TTC549 (cell line): ENCODE measurements around the gene STK32C.

Experiments
- FAIRE-seq: peaks from 2 replicates; lab custom pipeline; 2012; peaks lifted over from hg19 to GRCh38; lab: Jason Lieb, UNC

Gene STK32C

DNA sequence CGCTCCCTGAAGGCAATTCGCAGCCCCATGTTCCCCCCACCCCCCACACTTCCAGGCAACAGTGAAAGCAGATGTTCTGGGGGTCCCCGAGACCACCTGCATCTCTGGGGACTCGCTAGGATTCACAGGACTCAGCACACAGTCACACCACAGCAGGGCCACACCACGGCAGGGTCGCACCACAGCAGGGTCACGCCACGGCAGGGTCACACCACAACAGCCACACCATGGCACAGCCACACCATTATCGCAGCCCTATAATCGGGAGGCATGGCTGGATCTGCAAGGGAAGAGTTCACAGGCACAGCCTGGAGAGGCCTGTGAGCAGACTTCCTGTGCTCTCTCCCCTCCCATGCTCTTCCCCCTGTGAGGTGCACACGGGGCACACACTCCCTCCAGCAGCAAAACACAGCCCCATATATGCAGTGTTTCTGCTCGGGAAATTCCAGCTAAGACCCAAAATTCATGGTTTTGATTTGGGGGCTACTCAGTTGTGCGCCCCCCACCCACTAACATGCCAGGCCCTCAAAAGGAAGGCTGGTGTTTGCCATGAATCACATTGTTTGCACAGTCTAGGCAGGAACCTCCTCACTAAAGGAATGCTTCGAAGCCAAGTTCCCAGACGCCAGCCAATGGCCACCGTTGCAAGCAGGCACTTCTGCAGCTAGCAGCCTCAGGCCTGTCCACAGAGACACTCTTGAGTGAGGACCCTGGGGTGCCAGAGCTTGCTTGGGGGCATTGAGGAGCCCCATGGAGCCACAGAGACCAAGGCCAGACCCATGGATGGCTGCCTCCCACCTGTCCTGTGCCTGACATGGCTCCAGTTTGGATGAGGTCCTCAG lies 128.0 kb downstream of the STK32C start:
- FAIRE-seq: no peak

DNA sequence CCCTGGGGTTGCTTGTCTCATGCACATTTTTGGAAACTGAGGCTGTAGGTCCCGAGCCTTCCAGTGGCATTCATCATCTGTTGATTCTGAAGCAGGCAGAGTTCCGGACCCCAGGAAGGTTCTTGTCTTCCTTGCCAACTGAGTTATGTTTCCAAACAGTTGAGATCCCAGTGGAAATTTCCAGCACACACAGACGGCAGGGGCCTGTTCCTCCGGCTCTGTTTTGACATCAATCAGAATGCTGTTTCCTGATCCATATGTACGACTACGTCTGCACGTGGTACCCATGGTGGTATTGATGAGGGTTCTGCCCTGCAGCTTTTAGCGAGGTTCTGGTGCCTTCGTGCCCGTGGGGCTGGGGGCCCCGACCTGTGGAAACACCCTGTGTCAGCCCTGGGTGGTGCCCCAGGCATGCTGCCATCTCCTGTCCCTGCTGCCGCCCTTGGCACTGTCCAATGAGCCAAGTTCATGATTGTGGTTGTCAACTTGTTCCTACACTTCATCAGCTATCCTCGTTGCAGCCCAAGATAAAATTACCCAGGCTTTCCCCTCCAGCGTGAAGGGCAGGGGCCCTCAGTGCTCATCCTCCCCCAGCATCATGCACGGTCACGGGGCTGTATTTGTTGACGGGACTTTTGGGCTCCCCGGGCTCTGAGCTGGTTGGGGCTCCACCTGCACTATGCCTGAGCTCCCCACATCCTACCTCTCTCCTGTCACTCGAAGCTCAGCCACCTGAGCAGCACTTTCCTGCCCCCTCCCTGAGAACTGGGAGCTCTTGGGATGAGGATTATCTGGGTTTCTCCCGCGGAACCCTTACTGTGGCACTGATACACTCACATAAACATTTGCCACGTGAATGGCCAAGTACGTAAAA lies 128.8 kb downstream of the STK32C start:
- no peak for FAIRE-seq

DNA sequence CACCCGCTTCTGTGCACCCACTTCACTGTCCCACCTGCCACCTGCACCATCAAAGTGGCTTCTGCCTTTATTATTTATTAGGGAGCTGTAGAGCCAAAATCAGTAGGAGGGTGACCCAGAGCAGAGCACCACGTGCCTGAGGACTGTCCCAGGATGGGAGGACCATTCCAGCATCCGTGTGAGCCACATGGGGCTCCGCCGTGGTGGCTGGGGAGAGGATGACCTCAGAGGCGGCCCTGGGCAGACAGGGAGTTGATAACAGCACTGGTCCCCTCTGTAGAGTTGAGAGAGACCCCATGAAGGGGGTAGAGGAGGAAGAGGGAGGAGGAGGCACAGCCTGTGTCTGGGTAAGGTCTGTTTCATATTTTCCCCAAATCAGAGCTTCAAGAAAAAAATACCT lies 129.7 kb downstream of the STK32C start:
- no peak for FAIRE-seq

GRCh38 chr10:132176623-132177500 lies 130.9 kb downstream of the STK32C start:
- no peak for FAIRE-seq

GRCh38 chr10:132175907-132176581 lies 131.7 kb downstream of the STK32C start:
- no peak for FAIRE-seq

GRCh38 chr10:132175408-132175807 lies 132.3 kb downstream of the STK32C start:
- FAIRE-seq: no peak

- no peak for FAIRE-seq
Observed at GRCh38 chr10:132174237-132174636, 133.5 kb downstream of the STK32C start.

GRCh38 chr10:132173185-132173584 lies 134.6 kb downstream of the STK32C start:
- FAIRE-seq: no peak

GRCh38 chr10:132172091-132173066 lies 135.4 kb downstream of the STK32C start:
- no peak for FAIRE-seq

DNA sequence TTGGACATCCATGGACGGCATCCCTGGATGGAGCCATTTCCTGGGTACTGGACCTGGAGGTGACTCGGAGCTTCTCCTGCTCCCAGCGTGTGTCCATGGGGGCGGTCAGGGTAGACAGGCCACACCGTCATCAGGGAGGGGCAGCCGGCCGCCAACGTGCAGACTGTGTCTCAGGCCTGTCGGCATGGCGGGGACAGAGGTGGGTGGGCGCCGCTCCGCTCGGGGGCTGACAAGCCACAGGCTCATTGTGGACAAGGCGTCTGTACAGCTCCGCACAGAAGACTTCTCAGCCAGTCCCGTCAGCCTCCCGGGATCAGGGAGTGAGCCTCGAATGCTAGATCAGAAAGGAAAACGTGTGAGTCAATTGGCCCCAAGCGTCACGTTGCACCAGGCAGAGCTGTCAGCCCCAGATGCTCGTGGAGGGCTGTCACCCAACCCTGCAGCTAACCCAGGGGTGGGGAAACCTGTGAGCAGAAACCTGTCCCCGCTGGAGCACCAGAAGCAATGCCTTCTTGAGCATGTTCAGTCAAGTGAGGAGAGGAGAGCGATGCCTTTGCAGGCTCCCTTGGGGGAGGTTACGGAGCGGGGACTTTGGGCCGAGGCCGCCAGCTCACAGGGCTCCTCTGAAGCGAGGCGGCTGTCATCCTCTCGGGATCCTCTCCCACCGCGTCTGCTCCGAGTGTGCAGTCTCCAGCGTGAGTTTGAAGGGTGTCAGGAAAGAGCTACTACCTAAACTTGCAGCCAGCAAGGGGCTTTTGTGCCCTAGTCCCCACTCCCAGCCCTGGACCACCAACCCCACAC lies 137.0 kb downstream of the STK32C start:
- no peak for FAIRE-seq

GRCh38 chr10:132169766-132170560 lies 137.8 kb downstream of the STK32C start:
- no peak for FAIRE-seq

- FAIRE-seq: no peak
Observed at GRCh38 chr10:132169031-132169765, 138.6 kb downstream of the STK32C start.

- no peak for FAIRE-seq
Observed at GRCh38 chr10:132168571-132169030, 139.1 kb downstream of the STK32C start.

DNA sequence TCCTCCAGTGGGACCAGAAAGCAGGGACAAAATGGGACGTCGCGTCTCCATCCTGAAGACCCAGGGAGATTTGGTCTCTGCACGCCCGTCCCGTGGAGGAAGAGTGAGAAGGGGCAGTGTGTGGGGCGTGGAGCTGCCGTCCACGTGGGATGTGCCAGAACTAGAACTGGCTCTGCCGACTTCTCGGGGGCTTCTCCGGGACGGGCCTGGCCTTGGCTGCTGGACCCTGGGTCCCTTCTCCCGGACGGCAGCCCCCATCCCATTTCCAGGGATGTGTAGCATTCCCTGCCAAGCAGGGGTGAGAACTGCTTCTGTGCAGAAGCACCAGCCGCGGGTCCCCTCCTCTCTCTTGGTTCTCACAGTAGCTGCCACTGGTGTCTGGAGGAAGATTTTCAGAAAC lies 139.8 kb downstream of the STK32C start:
- no peak for FAIRE-seq

DNA sequence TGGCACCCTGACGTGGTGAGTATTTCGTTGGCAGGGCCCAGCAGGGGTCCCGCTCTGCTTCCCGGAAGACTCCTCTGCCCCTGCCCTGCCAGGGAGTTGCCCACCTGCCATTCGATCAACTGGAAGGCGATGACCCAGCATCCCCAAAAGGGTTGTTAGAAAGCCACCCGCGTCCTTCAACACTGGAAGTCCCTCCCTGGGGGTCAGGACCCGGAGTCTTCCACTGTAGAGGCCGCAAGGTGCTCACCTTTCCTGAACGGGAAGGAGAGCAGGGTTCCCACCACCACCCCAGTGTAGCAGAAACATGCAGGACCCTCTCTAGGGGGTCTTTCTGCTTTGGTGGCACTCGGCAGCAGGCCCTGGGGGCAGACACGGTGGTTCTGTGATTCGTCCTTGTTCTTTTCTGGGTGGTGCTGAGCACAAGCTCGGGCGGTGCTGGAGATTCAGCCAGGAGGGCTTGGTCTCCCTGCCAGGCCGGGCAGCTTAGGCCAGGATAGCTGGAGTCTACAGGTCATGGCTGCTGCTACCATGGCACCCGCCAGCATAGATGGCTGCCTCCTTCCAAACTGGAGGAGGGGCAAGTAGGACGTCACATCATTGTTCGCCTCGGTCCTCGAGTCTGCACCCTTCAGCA lies 140.6 kb downstream of the STK32C start:
- no peak for FAIRE-seq

DNA sequence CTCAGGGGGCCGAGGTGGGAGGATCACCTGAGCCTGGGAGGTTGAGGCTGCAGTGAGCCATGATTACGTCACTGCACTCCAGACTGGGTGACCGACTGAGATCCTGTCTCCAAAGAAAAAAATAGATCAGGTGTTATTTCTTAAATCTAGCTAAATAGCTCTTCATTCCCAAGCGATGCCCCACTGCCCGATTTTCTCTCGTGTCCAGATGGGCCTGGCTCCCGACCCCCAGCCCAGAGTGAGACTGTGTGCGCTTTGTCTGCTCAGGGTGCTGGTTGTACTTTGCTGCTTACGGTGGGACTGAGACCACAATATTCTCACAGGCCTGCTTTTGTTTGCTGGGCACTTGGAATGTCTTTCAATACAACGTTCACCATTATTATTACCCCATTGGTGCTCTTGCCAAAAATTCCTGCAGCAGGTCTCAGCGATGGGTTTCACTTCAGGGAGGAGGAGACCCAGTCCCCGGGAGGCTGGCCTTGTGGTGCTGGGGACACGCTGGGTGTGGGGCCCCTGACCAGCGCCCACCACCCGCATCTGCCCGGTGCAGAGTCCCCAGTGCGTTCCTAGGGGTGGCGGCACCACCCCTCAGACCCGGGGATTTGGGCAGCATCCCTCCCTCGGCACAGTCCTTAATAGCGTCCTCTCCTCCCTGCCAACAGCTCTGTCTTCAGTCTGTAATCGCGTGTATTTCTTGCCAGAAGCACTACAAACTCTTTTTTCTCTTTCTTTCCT lies 141.4 kb downstream of the STK32C start:
- FAIRE-seq: no peak
